Keratinocyte (primary cell): ENCODE measurements around the gene NLRP12. TPM values are rescaled to one million over a fixed set of nuclear protein-coding genes. Genes with fewer than 3 reads are reported as not detected.
A peak's percentile ranks its signal among the peaks of the same experiment; 100 is the strongest.

Experiments
- DNase-seq: peaks from one replicate; pipeline ENCODE4 v3.0.0-alpha.2; 2011; ENCODE audit warnings: low read depth, missing footprints, low spot score
- FAIRE-seq: peaks from 2 replicates; lab custom pipeline; 2011; peaks lifted over from hg19 to GRCh38; lab: Jason Lieb, UNC
- H2AFZ ChIP-seq: 2 replicates; pipeline ENCODE4 v1.6.0; 2012; ENCODE audit warnings: low read length, control low read depth, inconsistent platforms; ENCODE audit not compliant: control insufficient read depth
- H3K27ac ChIP-seq: 2 replicates; pipeline ENCODE4 v1.5.1; 2011; ENCODE audit warnings: low read length; ENCODE audit not compliant: control insufficient read depth, insufficient read depth
- H3K27me3 ChIP-seq: 3 replicates; pipeline ENCODE4 v1.6.0; 2011; ENCODE audit warnings: low read length; ENCODE audit not compliant: control insufficient read depth, insufficient read depth; ENCODE audit errors: extremely low read depth
- H3K36me3 ChIP-seq, 2 experiments: 2 replicates in 1 of 2; 3 replicates in 1 of 2; pipeline ENCODE4 v1.5.1; 2011; ENCODE audit warnings: low read length in 2 of 2, mild to moderate bottlenecking in 1 of 2; ENCODE audit not compliant: control insufficient read depth in 2 of 2, insufficient read depth in 2 of 2; ENCODE audit errors: extremely low read depth in 1 of 2
- H3K4me1 ChIP-seq: 3 replicates; pipeline ENCODE4 v1.5.1; 2011; ENCODE audit warnings: low read length; ENCODE audit not compliant: control insufficient read depth, insufficient read depth; ENCODE audit errors: extremely low read depth
- H3K4me2 ChIP-seq: 3 replicates; pipeline ENCODE4 v1.6.0; 2011; ENCODE audit warnings: low read depth, low read length; ENCODE audit not compliant: control insufficient read depth, insufficient read depth; ENCODE audit errors: extremely low read depth
- H3K4me3 ChIP-seq, 3 experiments: fragments of 200-600 bp in 1 of 3; sonication (generic) in 1 of 3; 2 replicates in 2 of 3; 3 replicates in 1 of 3; pipeline ENCODE4 v1.5.1; 2011 to 2016; ENCODE audit warnings: low read length in 3 of 3, mild to moderate bottlenecking in 3 of 3, control low read depth in 2 of 3, inconsistent platforms in 1 of 3, low read depth in 1 of 3, mixed read lengths in 1 of 3, mixed run types in 1 of 3, moderate library complexity in 1 of 3; ENCODE audit not compliant: control insufficient read depth in 2 of 3, insufficient read depth in 2 of 3; ENCODE audit errors: extremely low read depth in 1 of 3
- H3K79me2 ChIP-seq: 2 replicates; pipeline ENCODE4 v1.6.0; 2012; ENCODE audit warnings: low read length; ENCODE audit not compliant: control insufficient read depth, insufficient read depth
- H3K9ac ChIP-seq: 3 replicates; pipeline ENCODE4 v1.6.0; 2011; ENCODE audit warnings: low read length; ENCODE audit not compliant: control insufficient read depth, insufficient read depth; ENCODE audit errors: extremely low read depth
- H3K9me1 ChIP-seq: 3 replicates; pipeline ENCODE4 v1.6.0; 2011; ENCODE audit warnings: low read length; ENCODE audit not compliant: control insufficient read depth, insufficient read depth; ENCODE audit errors: extremely low read depth
- H3K9me3 ChIP-seq: 2 replicates; pipeline ENCODE4 v1.5.1; 2012; ENCODE audit warnings: low read depth, low read length; ENCODE audit not compliant: control insufficient read depth
- H4K20me1 ChIP-seq: 3 replicates; pipeline ENCODE4 v1.6.0; 2011; ENCODE audit warnings: low read length; ENCODE audit not compliant: control insufficient read depth, insufficient read depth; ENCODE audit errors: extremely low read depth
- EZH2 ChIP-seq: IDR thresholded peaks from one replicate; pipeline ENCODE4 v1.6.1; 2012; ENCODE audit warnings: inconsistent platforms, mild to moderate bottlenecking, low read length, moderate library complexity
- dilution Hi-C: fragments of 300-500 bp; cut with MboI; formaldehyde crosslinking; loops from one replicate; pipeline ENCODE4 v1.7.0; 2020; ENCODE audit warnings: low sequenced_read_pairs; ENCODE audit not compliant: extremely low pct_ligation_motif_present
- polyA plus RNA-seq, 5 experiments: library from polyadenylated mRNA; depleted of rRNA in 3 of 5; stranded (reverse) in 3 of 5; stranded (forward) in 1 of 5; unstranded in 1 of 5; fragments of >200 nt; gene quantifications; 1 replicate in 1 of 5; 2 replicates in 3 of 5; 3 replicates in 1 of 5; pipeline versions ENCODE4 v1.2.1 to v1.2.3, GENCODE V29; 2011 to 2012; ENCODE audit warnings: missing spikeins in 2 of 5, low read depth in 1 of 5, low replicate concordance in 1 of 5
- TF ChIP-seq, protein P1 (sequence below), 3 experiments: IDR thresholded peaks in 1 of 3; conservative IDR thresholded peaks in 1 of 3; optimal IDR thresholded peaks in 1 of 3; 2 replicates in 2 of 3; 3 replicates in 1 of 3; pipeline versions ENCODE3 to v1.5.1; 2011; ENCODE audit warnings: low read length in 3 of 3, mild to moderate bottlenecking in 3 of 3, moderate library complexity in 2 of 3, control low read depth in 1 of 3, inconsistent platforms in 1 of 3; ENCODE audit not compliant: insufficient read depth in 2 of 3; ENCODE audit errors: extremely low read depth in 1 of 3

NLRP12 gene
- polyA plus RNA-seq, 1 donor (not counting 4 experiments of a cell fraction or from before 2014, with no cell fraction given), result not detected

GRCh38 chr19:53867225-53868090 is 43.3 kb upstream of the NLRP12 start, which contains the start of gene MYADM:
Gene MYADM, plus strand, starts transcription at chr19:53867883. Its CDS starts 5,647 bp downstream, at chr19:53873530.
- Histone ChIP-seq H3K4me2 (peak within 1 kb of the TSS; percentile 91), H3K79me2 (peaks cover 7% of the 10 kb centered on the region), H3K4me3 (peak within 1 kb of the TSS; percentile 80 to 96 (median 92)), H3K9ac (peak within 1 kb of the TSS; percentile 94), H3K4me1 (peaks cover 19% of the 10 kb centered on the region), H4K20me1 (no peaks in the 10 kb centered on the region), H3K27ac (peak within 1 kb of the TSS; percentile 98), H3K9me3 (no peaks in the 10 kb centered on the region), H2AFZ (peak within 1 kb of the TSS; percentile 42), H3K9me1 (no peaks in the 10 kb centered on the region), H3K27me3 (no peaks in the 10 kb centered on the region), H3K36me3 (peaks cover 0 to 4% of the 10 kb centered on the region in 2 experiments)
- TF ChIP-seq, protein P1, sequence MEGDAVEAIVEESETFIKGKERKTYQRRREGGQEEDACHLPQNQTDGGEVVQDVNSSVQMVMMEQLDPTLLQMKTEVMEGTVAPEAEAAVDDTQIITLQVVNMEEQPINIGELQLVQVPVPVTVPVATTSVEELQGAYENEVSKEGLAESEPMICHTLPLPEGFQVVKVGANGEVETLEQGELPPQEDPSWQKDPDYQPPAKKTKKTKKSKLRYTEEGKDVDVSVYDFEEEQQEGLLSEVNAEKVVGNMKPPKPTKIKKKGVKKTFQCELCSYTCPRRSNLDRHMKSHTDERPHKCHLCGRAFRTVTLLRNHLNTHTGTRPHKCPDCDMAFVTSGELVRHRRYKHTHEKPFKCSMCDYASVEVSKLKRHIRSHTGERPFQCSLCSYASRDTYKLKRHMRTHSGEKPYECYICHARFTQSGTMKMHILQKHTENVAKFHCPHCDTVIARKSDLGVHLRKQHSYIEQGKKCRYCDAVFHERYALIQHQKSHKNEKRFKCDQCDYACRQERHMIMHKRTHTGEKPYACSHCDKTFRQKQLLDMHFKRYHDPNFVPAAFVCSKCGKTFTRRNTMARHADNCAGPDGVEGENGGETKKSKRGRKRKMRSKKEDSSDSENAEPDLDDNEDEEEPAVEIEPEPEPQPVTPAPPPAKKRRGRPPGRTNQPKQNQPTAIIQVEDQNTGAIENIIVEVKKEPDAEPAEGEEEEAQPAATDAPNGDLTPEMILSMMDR (optimal IDR thresholded peaks at IDR 0.05 in 1 of 3, IDR thresholded peaks at IDR 0.05 in 1 of 3, conservative IDR thresholded peaks at IDR 0.05 in 1 of 3; ENCODE audit: extremely low read depth in 1 of 3, insufficient read depth in 2 of 3, low read length in 3 of 3), result no peak
- TF ChIP-seq EZH2, result no peak
- dilution Hi-C loops, result no loop called here
- FAIRE-seq (no peak), DNase-seq (peak; percentile 88)

DNA sequence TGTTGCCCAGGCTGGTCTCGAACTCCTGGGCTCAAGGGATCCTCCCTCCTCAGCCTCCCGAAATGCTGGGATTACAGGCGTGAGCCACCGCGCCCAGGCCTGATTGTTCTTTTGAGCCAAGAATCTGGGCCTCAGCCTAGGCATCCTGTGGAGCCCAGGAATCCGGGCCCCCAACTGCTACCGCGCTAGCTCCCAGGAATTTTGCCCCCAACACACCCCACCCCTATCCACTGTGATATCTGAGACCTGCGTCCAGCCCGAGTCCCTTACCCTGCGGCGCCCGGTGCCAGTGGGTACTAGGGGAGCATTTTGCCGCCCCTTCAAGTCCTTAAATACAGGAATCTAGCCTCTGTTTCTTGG is 42.7 kb upstream of the NLRP12 start:
- H3K9ac ChIP-seq, result peak overlapping the region; percentile 92
- H2AFZ ChIP-seq, result peak overlapping the region; percentile 42
- DNase-seq (no peak), FAIRE-seq (no peak)
- peak overlapping the region; percentile 91 for H3K4me2 ChIP-seq
- H3K4me3 ChIP-seq, result peak overlapping the region; percentile 65 to 80 (median 72)
- no peaks in the 10 kb centered on the region for H3K27me3 ChIP-seq
- H4K20me1 ChIP-seq, result no peaks in the 10 kb centered on the region
- H3K27ac ChIP-seq, result peak overlapping the region; percentile 98
- peaks cover 19% of the 10 kb centered on the region for H3K4me1 ChIP-seq
- dilution Hi-C loops, result no loop called here
- no peaks in the 10 kb centered on the region for H3K9me3 ChIP-seq
- TF ChIP-seq, protein P1 (optimal IDR thresholded peaks at IDR 0.05 in 1 of 3, IDR thresholded peaks at IDR 0.05 in 1 of 3, conservative IDR thresholded peaks at IDR 0.05 in 1 of 3; ENCODE audit: extremely low read depth in 1 of 3, insufficient read depth in 2 of 3, low read length in 3 of 3), result no peak
- TF ChIP-seq EZH2, result no peak
- H3K36me3 ChIP-seq, result peaks cover 0 to 4% of the 10 kb centered on the region in 2 experiments
- peaks cover 7% of the 10 kb centered on the region for H3K79me2 ChIP-seq
- H3K9me1 ChIP-seq, result no peaks in the 10 kb centered on the region
